HL-60/S4 treated with phorbol 12-myristate 13-acetate at 8.2 ng/mL for 4 days and 3 days (cell line): ENCODE data around the gene CHURC1.

Experiments used
- in situ Hi-C: fragments of 300-500 bp; cut with MboI; formaldehyde crosslinking; loops from 2 replicates; pipeline ENCODE4 v1.15.0; 2022; ENCODE audit warnings: low sequenced_read_pairs

Gene CHURC1

DNA sequence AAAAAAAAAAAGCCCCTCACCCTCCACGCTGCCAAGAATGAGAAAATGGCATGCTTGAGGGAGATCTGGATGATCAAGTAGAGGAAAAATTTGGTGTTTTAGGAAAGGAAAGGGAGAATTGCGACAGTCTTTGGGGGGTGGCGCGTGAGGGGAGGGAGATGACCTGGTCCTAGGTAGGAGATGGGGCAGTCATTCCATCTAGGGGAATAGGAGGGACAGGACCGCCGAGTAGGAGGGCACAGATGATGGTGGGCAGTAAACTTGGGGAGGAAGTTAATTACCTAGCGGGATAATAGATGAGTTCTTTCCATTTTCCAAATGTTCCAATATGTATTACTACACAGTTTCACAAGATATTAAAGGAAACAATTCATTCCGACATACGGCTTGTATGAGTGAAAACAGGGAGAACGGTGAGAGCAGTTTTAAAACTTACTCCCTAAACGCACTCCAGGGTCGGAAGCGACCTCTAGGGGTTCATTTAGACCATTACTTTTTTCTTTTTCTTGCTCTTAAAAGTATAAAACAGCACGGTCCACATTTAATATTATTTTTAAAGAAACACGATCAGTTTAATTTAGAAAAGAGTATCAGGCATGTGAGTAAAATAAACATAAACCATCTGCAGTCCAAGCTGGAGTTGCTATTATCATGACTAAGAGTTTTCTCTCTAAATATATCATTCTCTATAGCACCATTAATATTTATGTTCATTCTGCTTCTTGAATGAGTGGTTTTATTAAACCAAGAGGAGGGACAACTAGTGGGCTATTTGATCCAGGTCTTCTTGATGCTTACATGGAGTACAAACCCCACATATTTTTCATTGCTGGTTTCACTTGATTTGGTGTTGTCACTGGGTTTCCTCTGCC lies 69.4 kb downstream of the CHURC1 start:
- in situ Hi-C loops: no loop called here
